T-helper 22 cell (primary cell): Measurements from ENCODE around the gene MYCBPAP.

Source experiments
- DNase-seq: peaks from one replicate; pipeline ENCODE4 v3.0.0-alpha.2; 2020; ENCODE audit warnings: low read depth

MYCBPAP gene

DNA sequence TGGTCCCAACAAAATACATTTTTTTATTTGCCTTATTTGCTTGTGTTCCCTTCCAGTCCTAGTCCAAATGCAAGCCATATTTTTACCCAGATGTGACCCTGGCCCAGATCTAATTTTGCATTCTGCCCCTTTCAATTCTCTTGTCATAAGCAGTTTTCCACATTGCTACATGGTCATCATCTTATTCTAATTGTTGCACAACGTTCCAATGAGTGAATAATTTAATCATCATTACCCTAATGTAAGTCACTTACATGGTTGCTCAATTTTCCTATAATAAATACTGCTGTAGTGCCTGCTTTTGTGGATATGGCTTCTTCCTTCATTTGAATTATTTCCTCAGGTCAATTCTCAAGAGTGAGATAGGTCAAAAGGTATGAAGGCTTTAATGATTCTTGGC is 16.7 kb upstream of the MYCBPAP start:
- no peak for DNase-seq

DNA sequence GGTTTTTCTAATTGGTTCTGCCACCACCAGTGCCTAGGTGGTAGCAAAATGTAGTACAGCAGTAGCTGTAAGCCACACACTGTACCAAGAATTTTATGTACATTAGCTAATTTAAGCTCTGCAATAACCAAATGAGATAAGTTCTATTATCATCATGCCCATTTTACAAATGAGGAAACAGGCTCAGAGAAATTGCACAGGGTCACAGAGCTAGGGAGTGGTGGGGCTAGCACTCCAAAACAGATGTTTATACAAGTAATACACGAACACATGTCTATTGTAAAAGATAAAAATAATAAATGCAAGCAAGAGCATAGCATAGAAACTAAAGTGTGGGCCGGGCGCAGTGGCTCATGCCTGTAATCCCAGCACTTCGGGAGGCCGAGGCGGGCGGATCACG is 16.0 kb upstream of the MYCBPAP start:
- DNase-seq, result no peak

DNA sequence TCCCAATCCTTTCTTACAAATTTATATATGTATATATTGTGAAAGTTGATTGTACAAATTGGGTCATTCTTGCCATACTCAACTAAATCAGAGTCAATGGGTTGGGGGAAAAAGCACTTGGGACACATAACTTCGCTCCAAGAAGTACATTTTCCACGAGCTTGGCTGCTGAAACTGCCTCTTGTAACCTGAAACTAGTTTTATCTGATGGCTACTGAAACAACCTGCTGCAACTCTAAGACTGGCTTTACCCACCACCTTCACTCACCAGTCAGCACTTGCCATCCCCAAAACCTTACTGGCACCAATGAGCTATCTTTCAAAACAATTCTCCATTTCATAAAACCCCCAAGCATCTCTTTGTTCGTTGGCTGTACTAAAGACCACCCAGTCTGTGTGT is 14.5 kb upstream of the MYCBPAP start:
- DNase-seq, result no peak

DNA sequence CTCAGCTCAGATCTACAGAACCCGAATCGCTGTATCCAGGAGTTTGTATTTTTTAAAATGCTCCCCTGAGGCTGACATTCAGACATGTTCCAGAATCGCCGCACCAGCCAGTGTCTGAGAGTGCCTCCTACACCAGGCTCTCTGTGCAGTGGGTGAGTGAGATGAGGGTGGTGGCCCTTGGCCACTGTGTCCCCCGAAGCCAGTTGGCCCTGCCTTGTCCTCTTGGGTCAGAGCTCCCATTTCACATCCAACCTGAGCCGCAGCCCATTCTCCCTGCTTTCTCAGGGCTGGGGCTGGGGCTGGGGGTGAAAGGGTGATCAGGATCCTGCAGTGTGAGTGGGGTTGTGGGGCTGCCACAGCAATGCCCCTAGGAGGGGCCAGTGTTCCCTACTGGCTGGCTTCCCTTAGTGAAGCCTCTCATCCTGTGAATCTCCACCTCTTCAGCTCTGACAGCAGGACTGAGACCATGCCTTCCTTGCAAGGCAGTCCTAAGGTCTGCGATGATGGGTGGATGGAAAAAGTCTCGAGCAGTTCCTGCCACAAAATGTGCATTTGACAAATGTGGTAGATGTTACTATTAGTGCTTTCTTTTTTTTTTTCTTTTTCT is 12.9 kb upstream of the MYCBPAP start:
- no peak for DNase-seq

DNA sequence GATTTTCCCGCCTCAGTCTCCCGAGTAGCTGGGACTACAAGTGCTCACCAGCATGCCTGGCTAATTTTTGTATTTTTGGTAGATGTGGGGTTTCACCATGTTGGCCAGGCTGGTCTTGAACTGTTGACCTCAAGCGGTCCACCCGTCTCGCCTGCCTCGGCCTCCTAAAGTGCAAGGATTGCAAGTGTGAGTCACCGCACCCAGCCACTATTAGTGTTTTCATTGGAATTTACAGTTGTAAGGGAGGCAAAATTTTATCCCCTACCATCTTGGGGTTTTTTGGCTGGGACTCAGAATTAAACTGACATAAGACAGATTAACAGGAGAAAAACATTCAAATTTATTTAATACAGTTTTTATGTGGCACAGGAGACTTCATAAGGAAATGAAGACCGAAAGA is 12.3 kb upstream of the MYCBPAP start:
- no peak for DNase-seq

DNA sequence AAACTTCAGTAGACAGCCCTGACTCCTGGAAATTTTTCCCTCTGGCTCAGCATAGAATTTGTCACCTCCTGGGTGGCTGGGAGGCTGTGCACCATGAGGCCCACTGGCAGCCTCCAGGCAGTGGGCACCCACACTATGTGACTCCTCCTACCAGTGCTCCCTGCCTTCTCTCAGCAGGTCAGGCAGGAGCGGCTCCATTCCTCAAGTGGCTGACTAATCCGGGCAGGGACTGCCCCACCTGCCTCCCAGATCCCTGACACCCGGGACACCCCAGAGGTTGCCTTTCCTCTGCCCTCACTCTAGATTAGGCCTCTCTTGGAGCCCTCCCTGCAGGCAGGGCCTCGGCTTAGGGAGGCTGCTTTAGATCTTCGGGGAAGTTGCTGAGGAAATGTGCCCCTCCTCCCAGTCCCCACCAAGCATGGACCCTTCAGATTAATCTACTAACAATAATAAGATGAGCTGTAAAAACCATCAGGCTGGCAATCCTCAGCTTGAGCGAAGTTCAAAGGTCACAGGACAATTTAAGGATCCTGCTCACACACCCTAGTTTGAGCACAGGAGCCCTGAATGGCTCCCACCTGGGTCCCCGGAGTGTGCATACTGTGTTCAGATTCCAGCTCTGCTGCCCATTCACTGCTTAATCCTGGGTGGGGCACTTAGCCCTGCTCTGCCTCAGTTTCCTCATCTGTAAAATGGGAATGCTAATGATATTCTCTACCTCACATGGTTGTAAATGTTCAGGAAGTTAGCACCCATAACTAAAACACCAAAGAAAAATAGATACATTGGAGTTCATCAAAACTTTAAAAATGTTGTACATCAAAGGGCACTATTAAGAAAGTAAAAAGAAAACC is 10.0 kb upstream of the MYCBPAP start:
- DNase-seq, result no peak

DNA sequence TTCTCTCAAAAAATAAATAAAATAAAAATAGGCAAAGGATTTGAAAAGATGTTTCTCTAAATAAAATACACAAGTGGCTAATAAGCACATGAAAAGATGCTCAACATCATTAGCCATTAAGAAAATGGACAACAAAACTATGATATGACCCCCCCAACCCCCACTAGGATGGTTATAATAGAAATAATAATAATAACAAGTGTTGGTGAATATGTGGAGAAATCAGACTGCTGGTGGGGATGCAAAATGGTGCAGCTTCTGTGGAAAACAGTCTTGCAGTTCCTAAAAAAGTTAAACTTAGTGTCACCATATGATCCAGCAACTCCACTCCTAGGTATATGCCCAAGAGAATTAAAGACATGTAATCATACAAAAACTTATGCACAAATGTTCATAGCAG is 9.0 kb upstream of the MYCBPAP start:
- DNase-seq, result no peak

DNA sequence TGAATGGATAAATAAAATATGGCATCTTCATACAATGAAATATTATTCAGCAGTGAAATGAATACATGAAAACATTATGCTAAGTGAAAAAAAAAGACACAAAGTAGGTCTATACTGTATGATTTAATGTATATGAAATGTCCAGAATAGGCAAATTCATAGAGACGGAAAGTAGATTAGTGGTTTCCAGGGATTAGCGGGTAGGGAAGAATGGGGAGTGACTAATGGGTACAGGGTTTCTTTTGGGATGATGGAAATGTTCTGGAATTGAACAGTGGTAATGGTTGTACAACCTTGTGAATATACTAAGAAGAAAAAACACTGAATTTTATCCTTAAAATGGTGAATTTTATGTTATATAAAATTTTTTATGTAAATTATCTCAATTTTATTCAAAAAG is 8.5 kb upstream of the MYCBPAP start:
- no peak for DNase-seq

DNA sequence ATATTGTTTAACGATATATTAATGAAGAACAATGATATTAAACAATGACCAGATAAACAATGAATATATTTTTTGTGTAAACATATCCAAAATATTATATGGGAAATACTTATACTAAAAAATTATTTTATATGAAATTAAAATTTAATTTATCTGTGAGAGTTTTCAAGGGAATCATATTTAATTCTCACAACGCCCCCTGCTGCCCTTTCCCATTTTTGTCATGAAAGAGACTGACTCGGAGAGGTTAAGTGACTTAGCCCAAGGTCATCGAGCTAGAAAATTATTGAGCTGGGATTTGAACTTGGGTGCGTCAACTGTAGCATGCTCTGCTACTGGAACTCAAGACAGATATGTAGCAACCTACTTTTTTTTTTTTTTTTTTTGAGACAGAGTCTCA is 7.2 kb upstream of the MYCBPAP start:
- no peak for DNase-seq

DNA sequence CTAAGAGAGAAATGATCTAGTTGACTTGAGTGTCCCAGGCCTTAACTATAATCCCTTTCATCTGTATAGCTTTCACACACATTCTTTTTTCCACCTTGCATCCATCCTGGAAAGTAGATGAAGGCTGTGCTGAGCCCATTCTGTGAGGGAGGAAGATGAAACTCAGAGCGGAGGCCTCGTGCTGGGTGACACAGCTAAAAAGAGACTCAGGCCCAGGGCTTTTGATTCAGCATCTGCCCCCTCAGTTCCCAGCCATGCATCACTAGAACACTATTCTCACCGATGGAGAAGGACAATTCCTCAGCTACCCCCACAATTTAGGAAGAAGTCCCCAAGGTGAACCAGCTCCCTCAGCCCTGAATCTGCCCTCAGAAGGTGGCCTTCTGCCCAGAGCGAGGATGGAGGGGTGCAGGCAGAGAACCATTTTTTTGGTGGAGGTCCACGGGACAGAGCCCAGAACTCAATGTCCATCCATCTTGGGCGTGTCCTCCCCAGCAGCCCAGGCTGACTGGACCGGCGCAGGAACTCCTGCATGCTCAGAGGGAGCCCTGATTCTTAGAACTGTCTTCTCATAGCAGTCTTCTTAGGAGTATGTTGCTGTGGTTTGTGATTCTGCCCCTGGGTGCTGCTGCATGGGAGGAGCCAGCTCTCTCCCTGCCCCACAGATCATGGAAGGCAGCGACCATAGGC is 5.8 kb upstream of the MYCBPAP start:
- DNase-seq, result no peak

DNA sequence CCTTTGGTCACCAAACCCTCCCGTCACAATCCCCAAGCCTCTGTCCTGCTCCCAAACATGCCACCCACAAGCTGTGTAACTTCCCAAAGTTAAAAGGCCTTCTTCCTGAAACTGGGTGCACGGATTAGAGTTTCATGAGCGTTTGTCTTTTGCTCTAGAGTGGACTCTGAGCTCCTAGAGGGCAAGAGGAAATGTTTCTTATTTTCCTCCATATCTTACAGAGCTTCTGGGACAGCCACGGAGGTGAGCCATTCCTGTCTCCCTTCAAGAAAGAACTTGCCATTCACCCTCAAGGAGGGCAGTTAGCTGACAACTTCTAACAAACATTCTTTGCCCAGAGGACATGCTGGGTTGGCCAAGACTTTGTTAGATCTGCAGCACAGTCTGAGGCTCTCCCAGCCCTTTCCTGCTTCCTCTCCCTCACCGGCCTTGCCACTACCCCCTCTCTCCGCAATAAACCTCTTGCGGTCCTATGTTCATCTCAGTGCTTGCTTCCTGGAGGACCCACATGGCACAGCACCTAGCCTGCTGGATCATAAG is 2.6 kb upstream of the MYCBPAP start:
- no peak for DNase-seq

DNA sequence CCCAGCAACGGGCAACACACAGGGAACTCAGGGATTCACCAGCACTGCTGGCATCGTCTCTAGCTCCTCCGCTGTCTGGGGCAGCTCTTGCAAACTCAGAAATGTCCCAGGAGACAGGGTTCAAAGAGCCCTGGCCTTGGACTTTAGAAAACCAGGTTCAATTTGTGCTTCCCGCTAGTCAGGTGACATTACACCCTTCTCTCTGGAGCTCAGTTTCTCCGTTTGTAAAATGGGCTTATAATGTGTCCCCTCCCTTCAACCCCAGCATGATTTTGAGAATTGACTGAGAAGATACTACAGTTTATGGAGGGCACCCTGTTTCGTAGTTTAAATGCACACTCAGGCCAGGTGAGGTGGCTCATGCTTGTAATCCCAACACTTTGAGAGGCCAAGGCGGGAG is 1.9 kb upstream of the MYCBPAP start:
- DNase-seq, result no peak

DNA sequence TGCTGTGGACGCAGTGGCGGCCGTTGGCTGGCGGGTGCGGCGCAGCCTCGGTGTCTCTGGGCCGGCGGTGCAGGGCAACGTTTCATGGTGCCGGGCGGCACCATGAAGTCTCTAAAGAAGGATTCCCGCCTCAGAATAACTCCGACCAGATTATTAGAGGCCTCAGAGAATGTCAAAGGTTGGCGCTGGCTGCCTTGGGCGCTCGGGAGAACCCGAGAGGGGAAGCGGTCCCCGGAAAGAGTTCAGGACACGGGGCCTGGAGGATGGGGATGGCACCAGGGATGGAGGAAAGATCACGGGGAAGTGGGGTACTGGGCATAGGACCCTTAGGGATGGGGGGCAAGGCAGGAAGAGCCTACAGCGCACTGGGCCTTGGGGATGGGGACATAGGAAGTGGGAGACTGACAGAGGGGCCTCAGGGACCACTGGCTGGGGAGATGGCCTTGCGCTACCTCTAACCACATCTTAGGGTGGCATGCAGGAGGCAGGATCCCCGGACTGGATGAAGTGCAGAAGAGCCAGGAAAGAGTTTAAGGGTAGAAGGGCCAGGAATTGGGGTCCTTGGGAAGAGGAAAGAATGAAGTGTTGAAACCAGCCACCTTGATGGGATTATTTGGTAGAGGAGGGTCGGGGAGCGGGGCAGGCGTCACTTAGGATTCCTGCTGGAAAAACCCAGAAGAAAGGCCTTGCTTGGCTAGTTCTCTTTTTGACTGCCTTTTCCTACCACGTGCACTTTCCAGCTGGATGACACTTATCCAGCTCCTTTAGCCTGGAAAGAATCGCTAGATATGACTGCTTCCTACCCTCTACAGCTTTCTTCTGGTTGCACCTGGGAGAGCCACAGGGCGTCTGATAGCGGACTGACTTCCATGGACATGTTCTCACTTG is 578 bp downstream of the MYCBPAP start:
- no peak for DNase-seq

DNA sequence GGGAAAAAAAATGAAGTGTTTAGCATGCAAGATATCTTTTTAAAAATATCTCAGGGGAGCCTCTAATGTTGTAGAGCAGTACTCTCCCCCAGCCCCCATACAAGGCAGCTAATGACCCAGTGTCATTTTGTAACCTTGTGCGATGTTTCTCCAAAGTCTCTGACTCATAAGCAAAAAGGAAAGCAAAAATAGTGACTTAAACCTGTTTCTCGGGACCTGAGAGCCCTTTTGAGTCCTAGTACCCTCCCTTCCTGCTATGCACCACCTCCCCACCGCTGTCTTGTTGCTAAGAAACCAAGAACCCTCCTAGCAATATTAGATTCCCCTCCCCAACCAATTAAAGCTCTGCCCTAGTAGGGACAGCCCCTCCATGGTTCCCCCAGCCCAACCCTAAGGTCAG is 2.8 kb downstream of the MYCBPAP start:
- DNase-seq, result peak; percentile 29

DNA sequence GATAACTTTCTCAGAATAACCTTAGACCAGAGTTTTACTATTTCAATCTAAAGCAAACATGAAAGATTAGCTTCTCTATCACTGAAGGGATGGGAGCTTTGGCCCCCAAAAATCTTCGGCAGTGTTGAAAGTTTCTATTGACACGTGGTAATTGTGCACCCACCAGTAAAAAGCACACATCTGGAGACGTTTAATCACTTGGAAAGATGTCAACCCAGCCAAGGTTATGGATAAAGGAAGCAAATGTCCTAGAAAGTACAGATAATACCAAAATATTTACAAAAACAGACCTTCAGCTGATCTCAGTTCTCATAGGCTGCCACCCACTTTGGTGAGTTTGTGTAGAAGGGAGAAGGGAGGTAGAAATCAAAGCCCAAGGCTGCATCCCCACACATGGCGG is 5.3 kb downstream of the MYCBPAP start:
- no peak for DNase-seq

DNA sequence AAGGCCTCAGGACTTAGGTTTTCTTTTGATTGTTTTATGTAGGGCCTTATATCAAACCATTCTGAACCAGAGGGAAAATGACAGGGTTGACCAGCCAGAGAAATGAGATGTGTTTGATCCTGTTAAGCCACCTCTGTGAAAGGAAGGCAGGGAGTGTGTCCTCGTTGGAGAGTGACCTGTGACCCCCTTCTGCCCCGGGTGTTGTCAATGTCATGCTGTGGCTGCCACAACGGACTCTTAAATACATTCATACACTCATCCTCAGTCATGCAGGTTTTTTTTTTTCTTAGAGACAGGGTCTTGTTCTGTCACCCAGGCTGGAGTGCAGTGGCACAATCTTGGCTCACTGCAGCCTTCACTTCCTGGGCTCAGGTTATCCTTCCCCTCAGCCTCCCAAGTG is 6.1 kb downstream of the MYCBPAP start:
- no peak for DNase-seq

DNA sequence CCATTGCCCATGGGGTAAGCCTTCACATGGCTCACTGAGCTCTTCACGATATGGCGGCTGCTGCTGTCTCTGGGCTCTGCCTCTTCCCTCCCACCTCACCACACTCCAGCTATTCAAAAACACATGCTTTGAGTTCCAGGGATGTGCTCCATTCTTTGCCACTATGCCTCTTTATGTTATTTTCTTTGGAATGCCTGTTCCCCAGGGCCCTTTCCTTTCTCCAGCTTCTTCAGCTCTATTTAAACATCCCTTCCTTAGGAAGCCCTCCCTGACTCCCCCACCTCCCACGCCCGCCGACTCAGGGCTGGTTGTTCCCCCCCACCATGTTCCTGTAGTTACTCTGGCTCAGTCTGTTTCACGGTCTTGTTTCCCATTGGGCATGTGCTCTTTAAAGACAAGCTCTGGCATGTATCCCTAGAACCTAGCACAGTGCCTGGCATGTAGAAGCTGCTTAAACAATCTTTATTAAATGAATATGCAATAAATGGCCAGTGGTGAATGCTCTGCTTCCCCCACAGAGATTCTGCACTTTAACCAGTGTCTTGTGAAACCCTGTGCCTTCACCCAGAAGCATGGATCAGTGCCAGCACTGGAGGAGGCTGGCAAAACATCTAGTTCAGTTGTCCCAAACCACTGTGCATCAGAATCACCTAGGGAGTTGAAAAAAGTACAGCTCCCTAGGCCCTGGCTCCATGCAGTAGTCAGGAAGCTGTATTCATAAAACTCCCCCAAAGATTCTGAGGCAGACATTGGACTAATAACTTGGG is 6.9 kb downstream of the MYCBPAP start:
- no peak for DNase-seq

DNA sequence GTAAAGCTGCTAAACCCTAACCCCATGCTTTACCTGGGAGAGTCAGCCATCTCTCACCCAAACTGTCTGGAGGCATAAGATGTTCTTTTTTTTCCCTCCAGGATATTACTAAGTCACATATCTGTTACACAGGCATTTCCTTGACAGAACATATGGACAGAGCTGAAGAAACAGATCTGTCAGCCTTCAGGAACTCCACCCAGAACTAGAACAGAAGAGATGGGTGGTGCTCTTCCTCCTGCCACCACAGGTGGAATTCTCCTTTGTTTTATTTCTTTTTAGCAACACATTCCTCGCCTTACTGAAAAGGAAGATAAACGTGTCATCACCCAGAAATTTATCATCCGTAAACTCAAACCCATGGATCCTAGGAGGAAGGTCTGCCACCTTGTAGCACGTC is 8.8 kb downstream of the MYCBPAP start:
- DNase-seq, result no peak

DNA sequence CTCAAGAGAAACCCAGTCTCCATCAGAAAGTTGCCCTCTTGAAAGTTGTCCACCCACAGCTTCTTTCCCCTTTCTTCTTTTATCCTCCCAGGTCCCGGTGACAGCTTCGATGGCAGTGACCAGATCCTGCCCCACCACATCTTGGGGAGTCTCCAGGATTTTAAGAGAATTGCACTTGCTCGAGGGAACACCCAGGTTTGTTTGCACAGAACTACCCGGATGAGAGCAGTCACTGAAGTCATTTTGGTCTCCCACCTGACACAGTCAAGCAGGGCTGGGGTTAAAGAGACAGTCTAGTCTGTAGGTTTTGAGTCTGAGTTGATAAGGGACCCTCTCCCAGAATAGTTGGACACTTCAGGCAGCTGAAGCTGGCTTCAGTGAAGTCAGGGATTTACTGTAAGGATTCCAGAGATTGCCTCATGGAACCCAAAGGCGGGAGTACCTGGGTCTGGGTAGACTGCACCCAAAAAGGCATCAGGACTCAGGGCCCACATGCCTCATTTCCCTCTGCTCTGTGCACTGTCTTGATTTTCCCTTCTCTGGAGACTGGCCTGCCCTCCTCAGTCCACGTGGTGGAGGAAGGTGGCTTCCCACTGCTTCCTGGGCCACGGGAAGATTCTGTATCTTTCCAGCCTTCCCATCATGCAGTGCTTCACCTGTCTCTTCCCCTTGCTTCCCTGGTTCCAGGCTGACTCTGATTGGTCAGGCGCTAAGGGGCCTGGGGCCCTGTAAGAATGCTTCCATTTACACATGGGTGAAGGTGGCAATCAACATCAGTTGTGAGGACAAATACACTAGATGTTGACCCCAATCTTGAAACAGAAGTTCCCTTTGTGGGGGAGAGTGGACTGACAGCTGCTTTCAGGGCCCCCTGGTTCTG is 9.5 kb downstream of the MYCBPAP start:
- DNase-seq, result no peak

DNA sequence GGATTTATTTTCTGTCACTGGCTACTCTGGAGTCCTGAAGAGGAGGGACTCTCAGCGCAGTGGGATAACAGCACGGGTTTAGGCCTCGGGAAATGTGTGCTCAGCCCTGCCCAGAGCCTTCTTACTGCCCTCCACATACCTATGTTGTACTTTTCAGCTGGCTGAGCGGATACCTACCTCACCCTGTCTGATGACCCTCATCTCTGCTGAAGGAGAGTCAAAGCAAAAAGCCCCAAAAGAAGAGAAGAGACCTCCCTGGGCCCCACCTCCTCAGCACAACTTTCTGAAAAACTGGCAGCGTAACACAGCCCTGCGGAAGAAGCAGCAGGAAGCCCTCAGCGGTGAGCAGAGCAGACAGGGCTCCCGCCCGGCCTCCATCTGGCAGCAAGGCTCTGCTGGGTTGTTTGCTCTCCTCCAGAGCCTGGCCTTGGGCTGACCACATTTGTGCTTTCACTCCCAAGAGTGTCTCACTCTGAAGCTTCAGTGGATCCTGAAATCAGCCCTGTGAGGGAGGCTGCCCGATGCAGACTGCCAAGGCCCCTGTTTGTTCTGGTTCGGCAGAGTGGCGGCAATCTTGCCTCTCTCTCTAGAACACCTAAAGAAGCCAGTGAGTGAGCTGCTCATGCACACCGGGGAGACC is 10.3 kb downstream of the MYCBPAP start:
- no peak for DNase-seq
